Loucy (cell line): ENCODE measurements around the gene MYT1.

Experiments
- H2AFZ ChIP-seq: fragments of 200-600 bp; sonication (generic); 2 replicates; pipeline ENCODE4 v1.6.0; 2016; ENCODE audit warnings: antibody characterized with exemption, mild to moderate bottlenecking, low read length, moderate library complexity
- H3F3A ChIP-seq: fragments of 200-600 bp; 2 replicates; pipeline ENCODE4 v1.6.0; 2016; ENCODE audit warnings: antibody characterized with exemption, low read depth, mild to moderate bottlenecking
- H3K27me3 ChIP-seq: fragments of 200-600 bp; sonication (generic); 2 replicates; pipeline ENCODE4 v1.6.1; 2014; ENCODE audit warnings: low read length, mild to moderate bottlenecking; ENCODE audit not compliant: insufficient read depth, poor library complexity, severe bottlenecking
- H3K36me3 ChIP-seq: fragments of 200-600 bp; sonication (generic); 2 replicates; pipeline ENCODE4 v1.6.1; 2016; ENCODE audit warnings: low read length; ENCODE audit not compliant: insufficient read depth
- H3K4me1 ChIP-seq: fragments of 200-600 bp; sonication (generic); 2 replicates; pipeline ENCODE4 v1.5.1; 2014; ENCODE audit warnings: low read length, mild to moderate bottlenecking; ENCODE audit not compliant: insufficient read depth, poor library complexity, severe bottlenecking
- H3K4me2 ChIP-seq: fragments of 200-600 bp; sonication (generic); 2 replicates; pipeline ENCODE4 v1.6.0; 2014; ENCODE audit warnings: antibody characterized with exemption, low read length, low read depth, mild to moderate bottlenecking; ENCODE audit not compliant: poor library complexity, severe bottlenecking
- H3K4me3 ChIP-seq: fragments of 200-600 bp; sonication (generic); 2 replicates; pipeline ENCODE4 v1.5.1; 2014; ENCODE audit warnings: low read length, mild to moderate bottlenecking, mixed read lengths; ENCODE audit not compliant: poor library complexity, severe bottlenecking
- H3K79me2 ChIP-seq: fragments of 200-600 bp; sonication (generic); 2 replicates; pipeline ENCODE4 v1.6.1; 2014; ENCODE audit warnings: low read length; ENCODE audit not compliant: insufficient read depth
- H3K9ac ChIP-seq: fragments of 200-600 bp; sonication (generic); 2 replicates; pipeline ENCODE4 v1.6.0; 2014; ENCODE audit warnings: mild to moderate bottlenecking, low read depth, low read length, moderate library complexity; ENCODE audit not compliant: poor library complexity, severe bottlenecking
- H3K9me2 ChIP-seq: fragments of 200-600 bp; sonication (generic); replicated peaks from 2 replicates; pipeline ENCODE4 v1.6.1; 2016; ENCODE audit warnings: low read depth, low read length, mixed read lengths
- H3K9me3 ChIP-seq: fragments of 200-600 bp; sonication (generic); 2 replicates; pipeline ENCODE4 v1.6.1; 2014; ENCODE audit warnings: mild to moderate bottlenecking, antibody characterized with exemption, low read length, low read depth; ENCODE audit not compliant: insufficient read depth
- H4K20me1 ChIP-seq: fragments of 200-600 bp; sonication (generic); 2 replicates; pipeline ENCODE4 v1.6.0; 2014; ENCODE audit warnings: antibody characterized with exemption, low read length, mild to moderate bottlenecking; ENCODE audit not compliant: insufficient read depth, poor library complexity, severe bottlenecking
- EZH2phosphoT487 ChIP-seq: fragments of 200-600 bp; IDR thresholded peaks from 2 replicates; pipeline ENCODE4 v1.6.1; 2018; ENCODE audit warnings: antibody characterized with exemption, mild to moderate bottlenecking, moderate library complexity, borderline replicate concordance
- TF ChIP-seq, protein P1 (sequence below): fragments of 200-600 bp; sonication (generic); conservative IDR thresholded peaks from 2 replicates; pipeline ENCODE4 v1.5.1; 2014; ENCODE audit warnings: mild to moderate bottlenecking, antibody characterized with exemption, low read length

The MYT1 gene

DNA sequence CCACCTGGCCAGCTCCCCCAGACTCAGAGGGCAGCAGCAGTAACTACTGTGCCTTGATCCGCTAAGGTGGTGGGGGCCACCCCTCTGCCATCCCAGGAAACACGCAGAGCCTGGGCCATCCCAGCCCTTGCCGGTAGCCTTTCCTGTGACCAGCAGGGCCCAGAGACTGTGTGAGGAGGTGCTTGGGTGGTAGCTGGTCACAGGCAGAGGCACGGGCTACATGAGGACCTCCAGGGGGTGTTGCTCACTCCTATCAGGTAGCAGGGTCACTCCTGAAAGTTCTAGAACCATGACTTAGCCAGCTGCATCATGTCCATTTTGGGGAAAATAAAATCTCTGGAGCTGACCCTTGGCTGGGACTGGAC lies 114.0 kb downstream of the MYT1 start:
- Histone ChIP-seq H2AFZ (no peak overlapping the region), H4K20me1 (no peaks in the 10 kb centered on the region), H3K36me3 (peaks cover 3% of the 10 kb centered on the region; the same call in 1 of the 2 replicates), H3K4me3 (no peak overlapping the region), H3K9ac (no peak overlapping the region), H3K4me1 (no peaks in the 10 kb centered on the region), H3K9me3 (peaks cover 32% of the 10 kb centered on the region; the same call in 1 of the 2 replicates), H3K4me2 (no peak overlapping the region), H3F3A (no peaks in the 10 kb centered on the region), H3K9me2 (no peaks in the 10 kb centered on the region), H3K79me2 (no peaks in the 10 kb centered on the region), H3K27me3 (no peaks in the 10 kb centered on the region)
- TF ChIP-seq, protein P1, sequence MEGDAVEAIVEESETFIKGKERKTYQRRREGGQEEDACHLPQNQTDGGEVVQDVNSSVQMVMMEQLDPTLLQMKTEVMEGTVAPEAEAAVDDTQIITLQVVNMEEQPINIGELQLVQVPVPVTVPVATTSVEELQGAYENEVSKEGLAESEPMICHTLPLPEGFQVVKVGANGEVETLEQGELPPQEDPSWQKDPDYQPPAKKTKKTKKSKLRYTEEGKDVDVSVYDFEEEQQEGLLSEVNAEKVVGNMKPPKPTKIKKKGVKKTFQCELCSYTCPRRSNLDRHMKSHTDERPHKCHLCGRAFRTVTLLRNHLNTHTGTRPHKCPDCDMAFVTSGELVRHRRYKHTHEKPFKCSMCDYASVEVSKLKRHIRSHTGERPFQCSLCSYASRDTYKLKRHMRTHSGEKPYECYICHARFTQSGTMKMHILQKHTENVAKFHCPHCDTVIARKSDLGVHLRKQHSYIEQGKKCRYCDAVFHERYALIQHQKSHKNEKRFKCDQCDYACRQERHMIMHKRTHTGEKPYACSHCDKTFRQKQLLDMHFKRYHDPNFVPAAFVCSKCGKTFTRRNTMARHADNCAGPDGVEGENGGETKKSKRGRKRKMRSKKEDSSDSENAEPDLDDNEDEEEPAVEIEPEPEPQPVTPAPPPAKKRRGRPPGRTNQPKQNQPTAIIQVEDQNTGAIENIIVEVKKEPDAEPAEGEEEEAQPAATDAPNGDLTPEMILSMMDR: no peak

DNA sequence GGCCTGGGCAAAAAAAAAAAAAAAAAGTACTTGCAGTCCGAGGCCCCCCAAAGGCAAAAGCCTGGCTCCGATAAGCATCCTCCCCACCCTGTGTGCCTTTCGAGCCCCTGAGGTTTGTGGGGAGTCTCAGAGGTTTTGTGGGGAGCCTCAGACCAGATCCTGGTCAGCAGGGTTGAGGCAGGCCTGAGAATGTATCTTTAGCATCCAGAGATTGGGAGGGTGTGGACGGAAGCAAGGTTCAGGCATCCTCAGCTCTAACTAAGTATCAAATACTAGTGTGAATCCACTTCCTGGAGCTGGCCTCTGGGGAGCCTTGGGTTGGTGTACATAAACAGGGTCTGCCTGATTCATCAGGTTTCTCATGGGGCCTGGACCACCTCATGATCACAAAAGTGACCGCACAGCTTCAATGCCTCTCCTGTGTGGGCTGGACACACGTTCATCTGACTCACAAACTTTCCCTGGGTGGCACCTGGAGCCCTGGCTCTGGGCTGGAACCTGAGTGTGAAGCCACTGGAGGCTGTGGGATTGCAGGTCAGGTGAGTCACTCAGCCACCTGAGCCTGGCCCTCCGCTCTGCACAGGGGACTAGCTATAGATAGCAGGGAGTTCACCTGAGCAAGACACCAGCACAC lies 115.7 kb downstream of the MYT1 start:
- H3F3A ChIP-seq: no peaks in the 10 kb centered on the region; the same call in 1 of the 2 replicates
- no peak overlapping the region for H2AFZ ChIP-seq
- H3K4me3 ChIP-seq: no peak overlapping the region
- no peak overlapping the region for H3K9ac ChIP-seq
- no peaks in the 10 kb centered on the region for H4K20me1 ChIP-seq
- no peaks in the 10 kb centered on the region for H3K79me2 ChIP-seq
- H3K4me1 ChIP-seq: no peaks in the 10 kb centered on the region
- TF ChIP-seq, protein P1: no peak
- no peak for TF ChIP-seq EZH2phosphoT487
- H3K36me3 ChIP-seq: no peaks in the 10 kb centered on the region
- H3K9me2 ChIP-seq: no peaks in the 10 kb centered on the region
- H3K27me3 ChIP-seq: no peaks in the 10 kb centered on the region
- no peak overlapping the region for H3K4me2 ChIP-seq
- H3K9me3 ChIP-seq: peaks cover 46% of the 10 kb centered on the region; the same call in 1 of the 2 replicates

DNA sequence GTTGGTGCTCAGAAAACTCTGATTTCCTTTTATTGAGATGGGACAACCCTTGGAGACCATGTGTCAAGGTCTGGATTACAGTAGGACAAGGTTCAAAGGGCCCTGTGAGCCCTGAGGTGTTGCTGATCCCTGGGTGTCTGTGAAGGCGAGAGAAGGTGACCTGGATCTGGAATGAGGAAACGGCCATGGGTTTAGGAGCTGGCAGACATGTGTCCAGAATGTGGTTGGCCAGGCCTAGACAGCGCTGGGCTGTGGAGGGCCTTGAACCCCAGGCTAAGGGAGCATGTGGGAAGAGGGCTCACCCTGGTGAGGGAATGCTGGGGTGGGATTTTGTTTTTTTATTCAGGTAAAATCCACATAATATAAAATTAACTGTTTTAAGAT lies 116.2 kb downstream of the MYT1 start:
- Histone ChIP-seq H3K4me1 (no peaks in the 10 kb centered on the region), H3K36me3 (no peaks in the 10 kb centered on the region), H3K9me3 (peaks cover 47% of the 10 kb centered on the region; the same call in 1 of the 2 replicates), H3K79me2 (no peaks in the 10 kb centered on the region), H3K27me3 (no peaks in the 10 kb centered on the region), H2AFZ (no peak overlapping the region), H3K9me2 (no peaks in the 10 kb centered on the region), H4K20me1 (no peaks in the 10 kb centered on the region), H3K4me2 (no peak overlapping the region), H3F3A (no peaks in the 10 kb centered on the region; the same call in 1 of the 2 replicates), H3K4me3 (no peak overlapping the region), H3K9ac (no peak overlapping the region)
- TF ChIP-seq, protein P1: no peak
- no peak for TF ChIP-seq EZH2phosphoT487
